ENCODE results near the gene NCCRP1.

NCCRP1 gene

DNA sequence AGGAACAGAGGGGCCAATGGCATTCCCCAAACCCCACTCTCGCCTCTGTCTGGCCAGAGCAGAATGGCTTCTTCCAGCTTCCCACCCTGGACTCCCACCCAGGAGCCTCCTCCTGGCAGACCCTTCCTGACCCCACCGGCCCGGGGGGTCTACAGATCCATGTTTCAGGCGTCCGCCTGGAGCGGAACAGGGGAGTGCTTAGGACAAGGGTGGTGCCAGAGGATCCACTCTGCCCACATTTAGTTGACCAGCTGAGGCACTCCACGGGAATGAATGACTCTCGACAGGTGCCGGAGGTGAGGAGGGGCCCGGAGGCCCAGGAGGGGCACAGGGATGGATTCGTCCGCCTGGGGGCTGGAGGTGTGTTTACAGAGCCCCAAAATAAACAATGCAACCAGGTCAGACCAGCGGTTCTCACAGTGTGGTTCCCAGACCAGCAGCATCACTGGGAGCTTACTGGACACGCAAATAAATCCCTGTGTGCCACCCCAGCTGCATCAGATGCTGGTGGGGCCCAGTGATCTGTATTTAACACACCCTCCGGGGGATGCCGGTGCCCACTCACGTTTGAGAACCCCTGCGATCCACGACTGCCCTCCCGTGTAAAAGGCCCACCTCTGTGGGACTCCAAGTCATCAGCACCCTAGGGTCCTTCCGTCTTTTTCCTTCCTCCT, 15.1 kb upstream of the NCCRP1 start:
- no peak for DNase-seq

DNA sequence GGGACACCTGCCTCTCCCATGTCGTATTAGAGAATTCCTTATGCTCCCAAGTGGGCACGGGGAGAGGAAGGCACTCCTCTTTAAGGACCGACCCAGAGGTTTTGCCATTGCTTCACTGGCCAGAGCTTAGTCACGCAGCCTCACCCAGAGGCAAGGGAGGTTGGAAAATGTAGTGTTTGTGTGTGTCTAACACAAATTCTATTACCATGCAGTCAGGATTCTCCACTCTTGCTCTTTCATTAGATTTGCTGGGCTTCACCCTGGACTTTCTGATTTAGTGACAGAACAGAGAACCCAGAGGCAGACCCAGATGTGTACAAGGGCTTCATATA, 14.6 kb upstream of the NCCRP1 start:
- no peak for DNase-seq

DNA sequence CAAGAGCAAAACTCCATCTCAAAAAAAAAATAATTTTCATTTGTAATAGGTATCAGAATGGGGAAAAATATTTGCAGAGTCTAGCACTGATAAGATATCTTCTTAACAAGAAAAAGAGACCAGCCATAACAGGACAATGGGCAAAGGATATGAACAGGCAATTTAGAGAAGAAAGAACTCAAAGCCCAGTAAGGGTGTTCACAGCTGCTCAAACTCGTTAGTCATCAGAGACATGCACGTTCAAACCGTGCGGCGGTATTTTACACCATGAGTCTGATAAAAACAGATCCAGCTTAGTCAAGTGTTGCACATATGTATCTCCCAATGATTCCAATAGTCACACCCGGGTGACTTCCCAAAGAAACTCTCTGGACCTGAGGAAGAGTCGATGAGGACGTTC, 13.7 kb upstream of the NCCRP1 start:
- DNase-seq = no peak

GRCh38 chr19:39186391-39186790, 10.4 kb upstream of the NCCRP1 start:
- DNase-seq = no peak

- no peak for DNase-seq
Observed at GRCh38 chr19:39187552-39187943, 9.2 kb upstream of the NCCRP1 start.

- no peak for DNase-seq
Observed at GRCh38 chr19:39188960-39189359, 7.8 kb upstream of the NCCRP1 start.

DNA sequence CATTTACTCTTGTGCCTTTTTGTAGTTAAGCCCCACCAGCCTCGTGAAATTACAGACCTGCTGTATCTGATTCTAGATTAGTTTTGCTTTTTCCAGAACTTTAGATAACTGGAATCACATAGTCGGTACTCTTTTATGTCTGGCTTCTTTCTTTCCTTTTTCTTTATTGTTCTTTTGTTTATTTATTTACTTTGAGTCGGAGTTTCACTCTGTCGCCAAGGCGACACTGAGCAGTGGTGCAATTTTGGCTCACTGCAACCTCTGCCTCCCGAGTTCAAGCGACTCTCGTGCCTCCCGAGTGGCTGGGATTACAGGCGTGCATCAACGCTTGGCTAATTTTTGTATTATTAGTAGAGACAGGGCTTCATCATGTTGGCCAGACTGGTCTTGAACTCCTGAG, 6.0 kb upstream of the NCCRP1 start:
- no peak for DNase-seq

GRCh38 chr19:39192846-39193245, 3.9 kb upstream of the NCCRP1 start:
- DNase-seq = no peak

DNA sequence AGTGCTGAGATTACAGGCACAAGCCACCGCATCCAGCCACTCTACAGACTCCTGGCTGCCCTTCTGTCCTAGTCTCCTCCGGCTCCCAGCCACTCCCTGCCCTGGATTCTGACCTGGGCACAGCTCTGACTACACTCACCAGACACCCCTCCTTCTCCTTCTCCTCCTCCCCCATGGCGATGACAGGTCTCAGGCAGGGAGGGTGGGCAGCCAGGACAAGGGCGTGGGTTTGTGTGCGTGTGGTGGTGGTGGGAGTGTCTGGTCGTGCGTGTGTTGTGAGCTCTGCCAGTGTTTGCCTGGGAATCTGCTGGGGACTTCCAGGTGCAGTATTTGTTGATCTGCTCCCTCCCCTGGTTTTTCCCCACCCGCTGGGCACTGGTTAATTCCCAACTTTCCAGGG, 3.0 kb upstream of the NCCRP1 start:
- no peak for DNase-seq

DNA sequence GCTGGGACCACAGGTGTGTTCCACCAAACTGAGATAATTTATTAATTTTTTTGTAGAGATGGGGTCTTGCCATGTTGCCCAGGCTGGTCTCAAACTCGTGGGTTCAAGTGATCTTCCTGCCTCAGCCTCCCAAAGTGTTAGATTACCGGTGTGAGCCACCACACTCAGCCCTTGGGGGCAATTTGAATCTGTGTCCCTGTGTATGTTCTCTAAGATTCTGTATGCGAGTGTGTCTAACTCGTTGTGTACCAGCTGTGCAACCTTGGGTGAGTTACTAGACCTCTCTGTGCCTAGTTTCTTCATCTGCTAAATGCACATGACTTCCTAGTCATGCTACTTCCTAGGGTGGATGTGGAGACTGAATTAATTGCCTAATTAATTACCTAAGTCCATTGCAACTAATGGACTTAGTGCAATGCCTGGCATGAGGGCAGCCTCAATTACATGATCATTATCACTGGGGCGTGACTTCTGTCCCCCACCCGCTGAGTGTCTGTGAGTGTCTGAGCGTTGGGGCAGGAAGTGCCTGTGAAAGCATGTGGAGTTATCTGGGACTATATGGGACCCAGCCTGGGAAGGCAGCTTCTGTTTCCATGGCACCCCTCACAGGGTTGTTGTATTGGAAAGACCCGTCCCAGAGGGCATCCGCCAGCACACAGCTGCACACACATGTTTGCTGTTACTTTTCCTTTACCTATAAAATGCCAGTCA, 1.8 kb upstream of the NCCRP1 start:
- no peak for DNase-seq

GRCh38 chr19:39195755-39196154, 1.0 kb upstream of the NCCRP1 start:
- DNase-seq = no peak

GRCh38 chr19:39196320-39196719, 444 bp upstream of the NCCRP1 start:
- no peak for DNase-seq

- DNase-seq = no peak
Observed at GRCh38 chr19:39197808-39198207, 1.0 kb downstream of the NCCRP1 start.

DNA sequence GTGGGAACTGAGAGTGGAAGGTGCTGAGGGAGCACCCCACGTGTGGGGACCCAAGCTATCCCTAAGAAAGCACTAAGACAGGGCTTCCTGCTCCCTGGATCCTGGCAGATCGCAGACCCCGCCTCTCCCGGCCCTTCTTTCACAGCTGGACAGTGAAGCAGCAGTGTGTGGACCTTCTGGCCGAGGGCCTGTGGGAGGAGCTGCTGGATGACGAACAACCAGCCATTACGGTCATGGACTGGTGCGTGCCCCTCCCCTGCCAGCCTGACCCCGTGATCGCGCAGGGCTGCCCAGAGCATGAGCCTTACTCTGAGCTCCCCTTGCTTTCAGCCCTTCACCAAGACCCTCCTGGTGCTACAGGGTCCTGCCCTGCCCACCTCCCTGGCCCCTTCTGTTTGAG, 2.3 kb downstream of the NCCRP1 start:
- DNase-seq = peak; percentile 69

- DNase-seq = no peak
Observed at GRCh38 chr19:39200066-39200802, 3.5 kb downstream of the NCCRP1 start.

- DNase-seq = no peak
Observed at GRCh38 chr19:39200803-39201115, 4.0 kb downstream of the NCCRP1 start.

- no peak for DNase-seq
Observed at GRCh38 chr19:39202998-39203355, 6.2 kb downstream of the NCCRP1 start.

- DNase-seq = no peak
Observed at GRCh38 chr19:39203372-39204341, 6.9 kb downstream of the NCCRP1 start, which contains the start of gene SYCN. TSS of gene SYCN (minus strand) at chr19:39204263. CDS start at chr19:39204254, 9 bp downstream.

DNA sequence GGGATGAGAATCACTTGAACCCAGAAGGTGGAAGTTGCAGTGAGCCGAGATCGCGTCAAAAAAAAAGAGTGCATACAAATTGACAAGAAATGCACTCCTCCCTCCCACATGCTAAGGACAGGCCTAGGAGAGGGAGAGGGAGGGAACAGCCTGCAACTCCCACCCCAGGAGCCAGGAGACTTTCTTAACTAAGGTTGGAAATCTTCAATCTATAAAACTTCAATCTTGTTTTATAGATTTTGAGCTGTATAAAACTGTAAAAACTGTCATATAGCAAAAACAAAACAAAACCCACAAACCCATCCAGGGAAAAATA, 8.6 kb downstream of the NCCRP1 start:
- no peak for DNase-seq

DNA sequence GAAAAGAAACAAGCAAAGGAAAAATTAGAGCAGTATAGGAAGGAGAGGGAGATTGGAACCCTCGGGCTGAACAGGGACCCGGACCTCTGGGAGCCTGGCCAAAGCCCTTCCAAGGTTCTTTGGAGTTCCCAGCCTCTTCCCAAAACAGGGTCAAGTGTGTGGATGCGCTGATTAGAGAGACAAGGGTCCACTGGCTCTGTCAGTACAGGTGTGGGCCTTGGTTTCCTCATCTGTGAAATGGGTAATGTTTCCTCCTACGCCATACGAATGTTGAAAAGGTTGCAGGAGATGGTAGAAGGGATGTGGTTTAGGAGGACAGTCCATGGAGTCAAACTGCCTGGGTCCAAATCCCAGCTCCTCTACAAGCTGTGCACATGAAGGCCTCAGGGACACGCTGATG, 9.4 kb downstream of the NCCRP1 start:
- no peak for DNase-seq

GRCh38 chr19:39207293-39207836, 10.6 kb downstream of the NCCRP1 start:
- no peak for DNase-seq

DNA sequence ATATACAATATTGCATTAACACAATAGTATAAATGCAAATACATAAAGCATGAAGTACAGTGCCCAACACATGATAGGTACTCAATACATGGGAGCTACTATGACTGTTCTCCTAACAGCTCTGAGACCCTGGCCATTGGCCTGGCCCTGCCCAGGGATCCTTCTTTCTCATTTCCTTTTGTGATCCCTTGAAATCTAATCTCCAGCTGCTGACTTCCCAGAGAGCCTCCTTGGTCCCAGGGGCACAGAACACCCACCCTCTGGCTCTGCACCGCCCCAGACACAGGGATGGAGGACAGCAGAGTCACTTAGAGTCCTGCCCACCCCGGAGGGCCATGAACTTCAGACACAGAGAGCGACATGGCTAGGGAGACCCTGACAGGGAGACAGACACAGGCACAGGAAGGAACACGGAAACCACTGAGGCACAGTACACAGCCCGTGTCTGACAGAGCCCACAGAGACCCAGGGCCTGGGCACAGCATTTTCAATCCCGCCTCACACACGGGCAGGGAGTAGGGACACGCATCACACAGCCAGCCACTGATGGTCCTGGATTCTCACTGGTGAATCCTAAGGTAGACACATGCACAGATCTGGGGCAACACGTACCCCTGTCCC, 11.5 kb downstream of the NCCRP1 start:
- no peak for DNase-seq

- DNase-seq = no peak
Observed at GRCh38 chr19:39209196-39209595, 12.4 kb downstream of the NCCRP1 start.
